ENCODE results near the gene CACNA1B.

- TF ChIP-seq CTCF (IDR thresholded peaks at IDR 0.05): no peak
- no peak for TF ChIP-seq EP300 (IDR thresholded peaks at IDR 0.05)
- TF ChIP-seq POLR2AphosphoS5 (IDR thresholded peaks at IDR 0.05): no peak
Observed at GRCh38 chr9:138098116-138098907, 220.7 kb downstream of the CACNA1B start.

Data from suprapubic skin (tissue), 4 donors.